Astrocyte of the cerebellum (primary cell): ENCODE data around the gene CD99.
A peak's percentile ranks its signal among the peaks of the same experiment; 100 is the strongest.
"Not testable (repeated sequence)": the region's sequence is repeated elsewhere in the genome, so short reads cannot be mapped to it uniquely, and the experiment has no call there.

Experiments
- DNase-seq: peaks from one replicate; pipeline ENCODE4 v3.0.0-alpha.2; 2011; ENCODE audit warnings: low read depth
- H3K4me3 ChIP-seq: 2 replicates; pipeline ENCODE4 v1.5.1; 2011; ENCODE audit warnings: mild to moderate bottlenecking, low read depth, low read length, moderate library complexity
- CTCF ChIP-seq: IDR thresholded peaks from 2 replicates; pipeline ENCODE4 v1.5.1; 2012; ENCODE audit warnings: low read length, low read depth, moderate library complexity, mild to moderate bottlenecking; ENCODE audit errors: missing control alignments
- in situ Hi-C: cut with HindIII; loops from 2 replicates; pipeline ENCODE4 v1.10.0; 2017; ENCODE audit warnings: low sequenced_read_pairs

Gene CD99

GRCh38 chrX:2672084-2672483, 19.0 kb upstream of the CD99 start:
- no peak for DNase-seq
- no peak for TF ChIP-seq CTCF
- in situ Hi-C loops: no loop called here
- H3K4me3 ChIP-seq: no peak overlapping the region

DNA sequence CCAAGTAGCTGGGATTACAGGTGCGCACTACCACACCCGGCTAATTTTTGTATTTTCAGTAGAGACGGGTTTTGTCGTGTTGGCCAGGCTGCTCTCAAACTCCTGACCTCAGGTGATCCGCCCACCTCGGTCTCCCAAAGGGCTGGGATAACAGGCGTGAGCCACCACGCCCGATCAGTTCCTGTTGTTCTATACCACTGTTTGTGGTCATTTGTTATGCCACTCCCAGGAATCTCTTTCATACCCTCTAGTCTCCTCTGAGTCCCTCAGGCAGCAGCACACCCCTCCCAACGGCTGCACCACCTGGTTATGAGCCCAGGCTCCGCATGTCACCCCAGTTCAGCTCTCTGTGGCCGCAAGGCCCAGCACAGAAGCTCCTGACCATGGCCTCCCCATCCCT, 17.5 kb upstream of the CD99 start:
- in situ Hi-C loops: no loop called here
- DNase-seq: no peak
- H3K4me3 ChIP-seq: no peak overlapping the region
- no peak for TF ChIP-seq CTCF

GRCh38 chrX:2675657-2676200, 15.4 kb upstream of the CD99 start:
- DNase-seq, H3K4me3 ChIP-seq: not testable (repeated sequence)
- in situ Hi-C loops: loop anchor here (25.0 kb wide), 1 partner anchor 137 kb away; no protein-coding TSS in a partner anchor

- no peak for DNase-seq
- in situ Hi-C loops: loop anchor here (25.0 kb wide), 1 partner anchor 135 kb away; no protein-coding TSS in a partner anchor
- no peak for TF ChIP-seq CTCF
- H3K4me3 ChIP-seq: no peak overlapping the region
Measured at GRCh38 chrX:2676794-2677675, 14.1 kb upstream of the CD99 start.

GRCh38 chrX:2677764-2678163, 13.3 kb upstream of the CD99 start:
- no peak for TF ChIP-seq CTCF
- H3K4me3 ChIP-seq: no peak overlapping the region
- DNase-seq: peak; percentile 98
- in situ Hi-C loops: loop anchor here (25.0 kb wide), 1 partner anchor 135 kb away; no protein-coding TSS in a partner anchor

DNA sequence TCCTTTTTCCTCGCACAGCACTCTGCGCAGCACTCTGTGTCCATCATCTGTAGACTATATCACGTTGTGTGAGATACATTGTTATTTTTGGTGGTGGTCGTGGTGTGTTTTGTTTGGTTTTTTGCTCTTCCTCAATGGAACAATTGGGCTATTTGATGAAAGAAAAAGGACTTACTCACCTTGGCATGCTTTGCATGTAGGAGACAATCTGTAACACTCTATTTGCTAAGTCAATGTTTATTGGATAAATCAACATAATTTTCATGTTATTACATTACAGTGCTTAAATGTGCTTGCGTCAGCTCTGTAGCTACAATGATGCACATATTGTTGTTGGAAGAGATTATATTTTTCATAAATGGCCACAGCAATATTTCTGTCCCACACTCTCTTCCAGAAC, 12.5 kb upstream of the CD99 start:
- DNase-seq: no peak
- TF ChIP-seq CTCF: no peak
- H3K4me3 ChIP-seq: no peak overlapping the region
- in situ Hi-C loops: loop anchor here (25.0 kb wide), 1 partner anchor 134 kb away; no protein-coding TSS in a partner anchor
